Cardiac muscle cell (in vitro differentiated cells and primary cell): ENCODE data around the gene DACT3. TPM values are rescaled to one million over a fixed set of nuclear protein-coding genes. Genes with fewer than 3 reads are reported as not detected.

Experiments used
- DNase-seq, 2 donors: peaks; one replicate each; pipeline versions ENCODE4 v3.0.0 to v3.0.0-alpha.2; 2010 to 2017; ENCODE audit warnings: low read depth in 1 of 2, low spot score in 1 of 2
- H3K27ac ChIP-seq: fragments of 200-600 bp; sonication (generic); 2 replicates; pipeline ENCODE4 v1.5.1; 2016
- H3K27me3 ChIP-seq: fragments of 200-600 bp; sonication (generic); 2 replicates; pipeline ENCODE4 v1.6.0; 2016; ENCODE audit warnings: control low read depth
- H3K36me3 ChIP-seq: fragments of 200-600 bp; sonication (generic); 2 replicates; pipeline ENCODE4 v1.5.1; 2016; ENCODE audit warnings: control low read depth
- H3K4me1 ChIP-seq: fragments of 200-600 bp; sonication (generic); 2 replicates; pipeline ENCODE4 v1.8.1; 2017; ENCODE audit warnings: low read depth, mild to moderate bottlenecking, mixed run types
- H3K4me3 ChIP-seq: fragments of 200-600 bp; sonication (generic); 2 replicates; pipeline ENCODE4 v1.5.1; 2016; ENCODE audit warnings: mild to moderate bottlenecking
- H3K9me3 ChIP-seq: fragments of 200-600 bp; sonication (generic); 2 replicates; pipeline ENCODE4 v1.5.1; 2017; ENCODE audit warnings: low read depth, mild to moderate bottlenecking, control low read depth
- CTCF ChIP-seq: IDR thresholded peaks from 2 replicates; pipeline ENCODE4 v1.5.1; 2012; ENCODE audit warnings: low read depth, mild to moderate bottlenecking, low read length
- polyA plus RNA-seq: library from polyadenylated mRNA; unstranded; fragments of >200 nt; fragmentation: Nextera tagmentation; extraction: Ambion mirVana; gene quantifications from 2 replicates; pipeline ENCODE4 v1.2.1, GENCODE V29; 2016
- total RNA-seq: library from RNA; depleted of rRNA; stranded (reverse); fragments of >200 nt; gene quantifications from 2 replicates; pipeline ENCODE4 v1.2.3, GENCODE V29; 2016

The DACT3 gene
- total and polyA plus RNA-seq, 2 experiments from 2014 or later = 107 to 142 TPM

- no peak overlapping the region for H3K4me3 ChIP-seq
- peaks cover 9% of the 10 kb centered on the region for H3K4me1 ChIP-seq
- H3K27ac ChIP-seq = peak overlapping the region; percentile 8
- H3K9me3 ChIP-seq = no peaks in the 10 kb centered on the region
- DNase-seq = peak; percentile 90 to 95
- peak; percentile 93 for TF ChIP-seq CTCF
- no peaks in the 10 kb centered on the region for H3K27me3 ChIP-seq
- no peaks in the 10 kb centered on the region for H3K36me3 ChIP-seq
Measured at GRCh38 chr19:46661735-46662592, 982 bp upstream of the DACT3 start.

- peak overlapping the region; percentile 80 for H3K27ac ChIP-seq
- no peak for TF ChIP-seq CTCF
- DNase-seq = no peak
- H3K36me3 ChIP-seq = no peaks in the 10 kb centered on the region
- H3K4me3 ChIP-seq = peak overlapping the region; percentile 85
- H3K4me1 ChIP-seq = peaks cover 9% of the 10 kb centered on the region
- H3K27me3 ChIP-seq = no peaks in the 10 kb centered on the region
- no peaks in the 10 kb centered on the region for H3K9me3 ChIP-seq
Measured at GRCh38 chr19:46660551-46661019, 397 bp downstream of the DACT3 start.

DNA sequence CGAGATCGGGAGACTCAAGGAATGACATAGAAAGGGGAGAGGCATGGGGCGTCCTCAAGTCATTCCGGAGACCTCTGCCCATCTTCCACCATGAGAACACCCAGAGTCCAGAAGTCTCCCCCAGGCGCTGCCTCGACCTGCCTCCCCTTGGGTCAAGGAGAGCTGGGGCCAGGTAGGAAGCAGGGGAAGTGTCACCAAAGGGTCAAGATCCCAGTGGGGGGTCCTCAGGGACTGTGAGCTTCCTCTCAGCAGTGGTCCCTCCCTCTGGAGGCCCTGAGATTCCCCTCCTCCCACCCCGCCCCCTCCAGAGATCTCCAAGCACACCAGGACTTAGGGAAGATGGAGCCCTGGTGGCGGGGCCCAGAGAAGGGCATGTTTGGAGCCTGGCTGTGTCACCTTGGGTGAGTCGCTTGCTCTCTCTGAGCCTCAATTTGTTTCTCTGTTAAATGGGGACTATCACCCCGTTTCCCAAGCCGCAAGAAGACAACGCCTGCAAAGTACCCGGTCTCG lies 919 bp downstream of the DACT3 start:
- Histone ChIP-seq H3K36me3 (no peaks in the 10 kb centered on the region), H3K27me3 (no peaks in the 10 kb centered on the region), H3K4me1 (peaks cover 14% of the 10 kb centered on the region), H3K27ac (peak overlapping the region; percentile 80), H3K9me3 (no peaks in the 10 kb centered on the region), H3K4me3 (peak overlapping the region; percentile 85)
- TF ChIP-seq CTCF = no peak
- peak; percentile 43 to 71 for DNase-seq

- no peaks in the 10 kb centered on the region for H3K9me3 ChIP-seq
- DNase-seq = peak; percentile 50 to 91
- H3K27me3 ChIP-seq = no peaks in the 10 kb centered on the region
- TF ChIP-seq CTCF = no peak
- peaks cover 21% of the 10 kb centered on the region for H3K4me1 ChIP-seq
- peak overlapping the region; percentile 85 for H3K4me3 ChIP-seq
- H3K27ac ChIP-seq = peak overlapping the region; percentile 80
- no peaks in the 10 kb centered on the region for H3K36me3 ChIP-seq
Measured at GRCh38 chr19:46659151-46660007, 1.6 kb downstream of the DACT3 start.

GRCh38 chr19:46656541-46656940 lies 4.4 kb downstream of the DACT3 start:
- H3K36me3 ChIP-seq = peaks cover 7% of the 10 kb centered on the region

More at GRCh38 chr19:46656541-46656940, 4.4 kb downstream of the DACT3 start:
- Histone ChIP-seq H3K4me3 (no peak overlapping the region), H3K27me3 (no peaks in the 10 kb centered on the region), H3K27ac (peak overlapping the region; percentile 29), H3K9me3 (no peaks in the 10 kb centered on the region), H3K4me1 (peaks cover 24% of the 10 kb centered on the region)
- no peak for TF ChIP-seq CTCF
- DNase-seq = no peak
